HG03442 (cell line): ENCODE measurements around the gene GAK.
"Not testable (repeated sequence)": the region's sequence is repeated elsewhere in the genome, so short reads cannot be mapped to it uniquely, and the experiment has no call there.

Experiments used
- ATAC-seq: cut with Tn5 transposase; IDR thresholded peaks from one replicate; pipeline ENCODE4 v1.9.1; 2021; ENCODE audit warnings: mild to moderate bottlenecking, moderate library complexity; ENCODE audit not compliant: unreplicated experiment

Gene GAK

GRCh38 chr4:931960-932712, at the start of gene GAK, which contains the start of gene TMEM175:
Gene GAK (minus strand): TSS chr4:932316. CDS start chr4:932187, 129 bp downstream.
Gene TMEM175 (plus strand): TSS chr4:932460. CDS start chr4:947740, 15,280 bp downstream.
- peak; percentile 83 for ATAC-seq

GRCh38 chr4:978957-979701, 47.0 kb upstream of the GAK start:
- ATAC-seq: no peak

- not testable (repeated sequence) for ATAC-seq
Observed at GRCh38 chr4:976016-976415, 43.9 kb upstream of the GAK start.

GRCh38 chr4:974668-975067, 42.6 kb upstream of the GAK start:
- no peak for ATAC-seq

- ATAC-seq: peak; percentile 55
Observed at GRCh38 chr4:973431-974397, 41.6 kb upstream of the GAK start, which contains the start of gene DGKQ. Gene DGKQ (minus strand): TSS chr4:973569. CDS start chr4:973482, 87 bp downstream.

GRCh38 chr4:972651-973424, 40.7 kb upstream of the GAK start:
- peak; percentile 30 for ATAC-seq

GRCh38 chr4:971666-972500, 39.8 kb upstream of the GAK start:
- no peak for ATAC-seq

- no peak for ATAC-seq
Observed at GRCh38 chr4:970854-971520, 38.9 kb upstream of the GAK start.

- no peak for ATAC-seq
Observed at GRCh38 chr4:970046-970745, 38.1 kb upstream of the GAK start.

- ATAC-seq: no peak
Observed at GRCh38 chr4:968621-969394, 36.7 kb upstream of the GAK start.

- ATAC-seq: no peak
Observed at GRCh38 chr4:968221-968620, 36.1 kb upstream of the GAK start.

- no peak for ATAC-seq
Observed at GRCh38 chr4:967113-968104, 35.3 kb upstream of the GAK start.

GRCh38 chr4:966266-967112, 34.4 kb upstream of the GAK start:
- no peak for ATAC-seq

GRCh38 chr4:965766-966134, 33.6 kb upstream of the GAK start:
- no peak for ATAC-seq

- no peak for ATAC-seq
Observed at GRCh38 chr4:965048-965765, 33.1 kb upstream of the GAK start.
